DOHH2 (cell line): ENCODE data around the gene ABTB1.
A peak's percentile ranks its signal among the peaks of the same experiment; 100 is the strongest.

ENCODE experiments used
- H3F3A ChIP-seq: fragments of 200-600 bp; sonication (generic), shearing (Covaris generic); 2 replicates; pipeline ENCODE4 v1.6.0; 2016; ENCODE audit warnings: antibody characterized with exemption, mild to moderate bottlenecking; ENCODE audit not compliant: control insufficient read depth, insufficient read depth
- H3K27ac ChIP-seq: fragments of 200-600 bp; sonication (generic); 2 replicates; pipeline ENCODE4 v1.5.1; 2014; ENCODE audit warnings: low read depth, mild to moderate bottlenecking, low read length, moderate library complexity
- H3K27me3 ChIP-seq: fragments of 200-600 bp; sonication (generic); 2 replicates; pipeline ENCODE4 v1.6.1; 2014; ENCODE audit warnings: mild to moderate bottlenecking, low read length, mixed read lengths; ENCODE audit not compliant: control insufficient read depth
- H3K36me3 ChIP-seq: fragments of 200-600 bp; sonication (generic); 2 replicates; pipeline ENCODE4 v1.6.1; 2014; ENCODE audit warnings: mild to moderate bottlenecking, low read length, moderate library complexity, mixed read lengths; ENCODE audit not compliant: control insufficient read depth
- H3K4me1 ChIP-seq: fragments of 200-600 bp; sonication (generic); 2 replicates; pipeline ENCODE4 v1.6.1; 2014; ENCODE audit warnings: mild to moderate bottlenecking, low read length, mixed read lengths; ENCODE audit not compliant: control insufficient read depth
- H3K4me2 ChIP-seq: fragments of 200-600 bp; sonication (generic); 2 replicates; pipeline ENCODE4 v1.6.0; 2014; ENCODE audit warnings: mild to moderate bottlenecking, low read length, moderate library complexity
- H3K4me3 ChIP-seq: fragments of 200-600 bp; sonication (generic); 2 replicates; pipeline ENCODE4 v1.5.1; 2014; ENCODE audit warnings: mild to moderate bottlenecking, low read length, mixed read lengths
- H3K79me2 ChIP-seq: fragments of 200-600 bp; sonication (generic); 2 replicates; pipeline ENCODE4 v1.6.1; 2014; ENCODE audit warnings: mild to moderate bottlenecking, low read length, mixed read lengths; ENCODE audit not compliant: control insufficient read depth
- H3K9me2 ChIP-seq: fragments of 200-600 bp; sonication (generic); replicated peaks from 2 replicates; pipeline ENCODE4 v1.6.1; 2014; ENCODE audit warnings: mild to moderate bottlenecking, low read length, mixed read lengths; ENCODE audit not compliant: control insufficient read depth
- H3K9me3 ChIP-seq: fragments of 200-600 bp; sonication (generic); 2 replicates; pipeline ENCODE4 v1.6.1; 2014; ENCODE audit warnings: antibody characterized with exemption, low read length, mixed read lengths; ENCODE audit not compliant: control insufficient read depth, insufficient read depth
- H4K20me1 ChIP-seq: fragments of 200-600 bp; sonication (generic); 2 replicates; pipeline ENCODE4 v1.6.0; 2014; ENCODE audit warnings: low read depth, mild to moderate bottlenecking, antibody characterized with exemption, low read length, moderate library complexity; ENCODE audit not compliant: control insufficient read depth, insufficient read depth
- CTCF ChIP-seq: fragments of 200-600 bp; sonication (generic); IDR thresholded peaks from one replicate; pipeline ENCODE4 v1.5.1; 2014; ENCODE audit warnings: antibody characterized with exemption, mild to moderate bottlenecking, low read depth, low read length; ENCODE audit not compliant: poor library complexity, severe bottlenecking
- EZH2phosphoT487 ChIP-seq: fragments of 200-600 bp; sonication (generic); IDR thresholded peaks from 2 replicates; pipeline ENCODE4 v1.6.1; 2017; ENCODE audit warnings: borderline replicate concordance, mild to moderate bottlenecking, antibody characterized with exemption, low read length, moderate library complexity, mixed read lengths

ABTB1 gene

GRCh38 chr3:127677541-127678314 is 5.0 kb downstream of the ABTB1 start:
- Histone ChIP-seq H3K9me3 (no peaks in the 10 kb centered on the region), H3K4me1 (peaks cover 36% of the 10 kb centered on the region), H3K4me2 (no peak overlapping the region), H4K20me1 (no peaks in the 10 kb centered on the region), H3K27ac (no peak overlapping the region), H3K9me2 (no peaks in the 10 kb centered on the region), H3K27me3 (no peaks in the 10 kb centered on the region), H3K36me3 (no peaks in the 10 kb centered on the region), H3K4me3 (no peak overlapping the region), H3K79me2 (no peaks in the 10 kb centered on the region), H3F3A (no peaks in the 10 kb centered on the region)
- TF ChIP-seq CTCF, result no peak
- no peak for TF ChIP-seq EZH2phosphoT487

GRCh38 chr3:127678315-127678599 is 5.5 kb downstream of the ABTB1 start:
- Histone ChIP-seq H3K27me3 (no peaks in the 10 kb centered on the region), H3K4me2 (no peak overlapping the region), H4K20me1 (no peaks in the 10 kb centered on the region), H3K4me1 (peaks cover 36% of the 10 kb centered on the region), H3K9me3 (no peaks in the 10 kb centered on the region), H3F3A (no peaks in the 10 kb centered on the region), H3K9me2 (no peaks in the 10 kb centered on the region), H3K4me3 (no peak overlapping the region), H3K27ac (no peak overlapping the region), H3K79me2 (no peaks in the 10 kb centered on the region), H3K36me3 (no peaks in the 10 kb centered on the region)
- TF ChIP-seq CTCF (no peak), EZH2phosphoT487 (no peak)

- no peaks in the 10 kb centered on the region for H4K20me1 ChIP-seq
- H3K4me2 ChIP-seq, result 0 out of 2 replicates have a peak overlapping the region, but pooled peaks have one; percentile 5
- no peak for TF ChIP-seq CTCF
- no peak for TF ChIP-seq EZH2phosphoT487
- H3K9me2 ChIP-seq, result no peaks in the 10 kb centered on the region
- no peaks in the 10 kb centered on the region for H3K36me3 ChIP-seq
- peaks cover 37% of the 10 kb centered on the region for H3K4me1 ChIP-seq
- peaks cover under 1% of the 10 kb centered on the region for H3F3A ChIP-seq
- no peak overlapping the region for H3K27ac ChIP-seq
- no peaks in the 10 kb centered on the region for H3K27me3 ChIP-seq
- no peak overlapping the region for H3K4me3 ChIP-seq
- no peaks in the 10 kb centered on the region for H3K9me3 ChIP-seq
- no peaks in the 10 kb centered on the region for H3K79me2 ChIP-seq
Measured at GRCh38 chr3:127678611-127679533, 6.1 kb downstream of the ABTB1 start.
